ENCODE data around the gene LHX2.
A peak's percentile ranks its signal among the peaks of the same experiment; 100 is the strongest.

The LHX2 gene

GRCh38 chr9:124008303-124008693 lies 3.3 kb upstream of the LHX2 start:
- Histone ChIP-seq H4K20me1 (ENCODE audit: insufficient read depth) (no peaks in the 10 kb centered on the region), H3K79me2 (ENCODE audit: insufficient read depth, low read depth) (no peaks in the 10 kb centered on the region), H3K4me3 (IDR thresholded peaks at IDR 0.05; ENCODE audit: insufficient read depth, low read depth, low read length) (no peak overlapping the region), H3K4me2 (no peak overlapping the region), H3K36me3 (ENCODE audit: insufficient read depth) (no peaks in the 10 kb centered on the region), H3K4me1 (ENCODE audit: low read depth, poor library complexity, severe bottlenecking) (peaks cover 14% of the 10 kb centered on the region), H3K27me3 (ENCODE audit: insufficient read depth, low read depth) (peaks cover 16% of the 10 kb centered on the region), H2AFZ (ENCODE audit: low read depth) (no peak overlapping the region), H3K9ac (no peak overlapping the region), H3K27ac (no peak overlapping the region)
- no peak for TF ChIP-seq CTCF (conservative IDR thresholded peaks at IDR 0.05; ENCODE audit: low read depth, low read length)

GRCh38 chr9:124008694-124009530 lies 2.7 kb upstream of the LHX2 start:
- Histone ChIP-seq H3K36me3 (ENCODE audit: insufficient read depth) (no peaks in the 10 kb centered on the region), H3K79me2 (ENCODE audit: insufficient read depth, low read depth) (no peaks in the 10 kb centered on the region), H3K9ac (no peak overlapping the region), H3K27me3 (ENCODE audit: insufficient read depth, low read depth) (peaks cover 18% of the 10 kb centered on the region), H4K20me1 (ENCODE audit: insufficient read depth) (no peaks in the 10 kb centered on the region), H3K27ac (no peak overlapping the region), H3K4me1 (ENCODE audit: low read depth, poor library complexity, severe bottlenecking) (peaks cover 14% of the 10 kb centered on the region), H3K4me2 (no peak overlapping the region), H2AFZ (ENCODE audit: low read depth) (no peak overlapping the region), H3K4me3 (IDR thresholded peaks at IDR 0.05; ENCODE audit: insufficient read depth, low read depth, low read length) (no peak overlapping the region)
- no peak for TF ChIP-seq CTCF (conservative IDR thresholded peaks at IDR 0.05; ENCODE audit: low read depth, low read length)

GRCh38 chr9:124009531-124010217 lies 1.9 kb upstream of the LHX2 start:
- Histone ChIP-seq H3K36me3 (ENCODE audit: insufficient read depth) (no peaks in the 10 kb centered on the region), H3K4me1 (ENCODE audit: low read depth, poor library complexity, severe bottlenecking) (peaks cover 14% of the 10 kb centered on the region), H4K20me1 (ENCODE audit: insufficient read depth) (no peaks in the 10 kb centered on the region), H3K27ac (no peak overlapping the region), H3K27me3 (ENCODE audit: insufficient read depth, low read depth) (peaks cover 18% of the 10 kb centered on the region), H3K9ac (no peak overlapping the region), H3K4me3 (IDR thresholded peaks at IDR 0.05; ENCODE audit: insufficient read depth, low read depth, low read length) (no peak overlapping the region), H3K79me2 (ENCODE audit: insufficient read depth, low read depth) (no peaks in the 10 kb centered on the region), H2AFZ (ENCODE audit: low read depth) (no peak overlapping the region), H3K4me2 (no peak overlapping the region; the same call in 1 of the 2 replicates)
- TF ChIP-seq CTCF (conservative IDR thresholded peaks at IDR 0.05; ENCODE audit: low read depth, low read length) = no peak

- peak overlapping the region; percentile 84 for H3K4me2 ChIP-seq
- TF ChIP-seq CTCF (conservative IDR thresholded peaks at IDR 0.05; ENCODE audit: low read depth, low read length) = no peak
- no peak overlapping the region for H3K27ac ChIP-seq
- H3K9ac ChIP-seq = peak overlapping the region; percentile 60; the same call in 1 of the 2 replicates
- peaks cover 14% of the 10 kb centered on the region for H3K4me1 ChIP-seq (ENCODE audit: low read depth, poor library complexity, severe bottlenecking)
- no peaks in the 10 kb centered on the region for H3K36me3 ChIP-seq (ENCODE audit: insufficient read depth)
- H3K79me2 ChIP-seq (ENCODE audit: insufficient read depth, low read depth) = no peaks in the 10 kb centered on the region
- H3K27me3 ChIP-seq (ENCODE audit: insufficient read depth, low read depth) = peaks cover 18% of the 10 kb centered on the region
- H4K20me1 ChIP-seq (ENCODE audit: insufficient read depth) = no peaks in the 10 kb centered on the region
- no peak overlapping the region for H3K4me3 ChIP-seq (IDR thresholded peaks at IDR 0.05; ENCODE audit: insufficient read depth, low read depth, low read length)
- H2AFZ ChIP-seq (ENCODE audit: low read depth) = 0 out of 2 replicates have a peak overlapping the region, but pooled peaks have one; percentile 82
Measured at GRCh38 chr9:124010303-124010664, 1.3 kb upstream of the LHX2 start.
